H1 (cell line): ENCODE measurements around the gene VAMP2. TPM values are rescaled to one million over a fixed set of nuclear protein-coding genes. Genes with fewer than 3 reads are reported as not detected.

Source experiments
- CTCF ChIA-PET: fragments of 300-600 bp; sonication (Branson Sonifier 250); formaldehyde crosslinking; loops from one replicate; lab custom pipeline; 2021; ENCODE audit not compliant: partially characterized antibody; lab: Charles Lee
- POLR2A ChIA-PET: fragments of 300-600 bp; sonication (Branson Sonifier 250); formaldehyde crosslinking; loops from one replicate; lab custom pipeline; 2021; ENCODE audit warnings: inconsistent platforms; ENCODE audit not compliant: partially characterized antibody; lab: Charles Lee
- DNase-seq, 2 experiments: peaks; one replicate each; pipeline versions ENCODE4 v3.0.0 to v3.0.0-alpha.2; 2010 to 2022; ENCODE audit warnings: low spot score in 2 of 2, low read depth in 1 of 2, mixed read lengths in 1 of 2
- FAIRE-seq: peaks from 2 replicates; lab custom pipeline; 2011; peaks lifted over from hg19 to GRCh38; lab: Jason Lieb, UNC
- H2AFZ ChIP-seq: 2 replicates; pipeline ENCODE4 v1.8.1; 2012; ENCODE audit warnings: low read length, inconsistent platforms
- H2AK5ac ChIP-seq: 2 replicates; pipeline ENCODE4 v1.6.1; 2013; ENCODE audit warnings: low read depth, low read length
- H2BK120ac ChIP-seq: replicated peaks from 2 replicates; pipeline ENCODE3; 2013; ENCODE audit warnings: low read depth, low read length, inconsistent platforms
- H2BK12ac ChIP-seq: 2 replicates; pipeline ENCODE4 v1.6.1; 2013; ENCODE audit warnings: low read depth, low read length
- H2BK15ac ChIP-seq: 2 replicates; pipeline ENCODE4 v1.6.1; 2013; ENCODE audit warnings: low read length
- H2BK20ac ChIP-seq: 2 replicates; pipeline ENCODE4 v1.6.1; 2013; ENCODE audit warnings: low read length
- H2BK5ac ChIP-seq: 2 replicates; pipeline ENCODE4 v1.6.1; 2013; ENCODE audit warnings: low read depth, low read length
- H3K14ac ChIP-seq: 2 replicates; pipeline ENCODE4 v1.6.1; 2013; ENCODE audit warnings: inconsistent platforms; ENCODE audit not compliant: insufficient read length
- H3K18ac ChIP-seq: 2 replicates; pipeline ENCODE4 v1.6.1; 2013; ENCODE audit warnings: low read length; ENCODE audit errors: extremely low read depth
- H3K23ac ChIP-seq: 2 replicates; pipeline ENCODE4 v1.6.1; 2013; ENCODE audit warnings: inconsistent platforms; ENCODE audit not compliant: insufficient read length
- H3K23me2 ChIP-seq: 2 replicates; pipeline ENCODE4 v1.6.1; 2013; ENCODE audit warnings: low read depth, low read length
- H3K27ac ChIP-seq: 2 replicates; pipeline ENCODE4 v1.6.1; 2011; ENCODE audit warnings: low read depth, low read length, inconsistent platforms
- H3K27me3 ChIP-seq, 4 experiments: replicated peaks in 1 of 4; 1 replicate in 1 of 4; 2 replicates in 3 of 4; pipeline versions ENCODE4 v1.6.1 to v1.8.1; 2011 to 2013; ENCODE audit warnings: low read length in 3 of 4, mild to moderate bottlenecking in 3 of 4, inconsistent platforms in 2 of 4, mixed read lengths in 2 of 4, moderate library complexity in 1 of 4; ENCODE audit not compliant: control insufficient read depth in 3 of 4, insufficient read depth in 3 of 4; ENCODE audit errors: extremely low read depth in 1 of 4
- H3K36me3 ChIP-seq, 4 experiments: 2 replicates each; pipeline versions ENCODE4 v1.6.1 to v1.8.1; 2011 to 2013; ENCODE audit warnings: mild to moderate bottlenecking in 4 of 4, low read length in 3 of 4, moderate library complexity in 2 of 4, control low read depth in 1 of 4, inconsistent platforms in 1 of 4; ENCODE audit not compliant: insufficient read depth in 4 of 4, control insufficient read depth in 2 of 4
- H3K4ac ChIP-seq: replicated peaks from 2 replicates; pipeline ENCODE3; 2013; ENCODE audit warnings: low read length, low read depth, mixed read lengths, inconsistent platforms; ENCODE audit not compliant: insufficient read length
- H3K4me1 ChIP-seq, 4 experiments: replicated peaks in 1 of 4; 1 replicate in 1 of 4; 2 replicates in 3 of 4; pipeline versions ENCODE4 v1.6.1 to v1.8.1; 2011 to 2013; ENCODE audit warnings: low read length in 3 of 4, inconsistent platforms in 2 of 4, mixed read lengths in 1 of 4; ENCODE audit not compliant: insufficient read depth in 4 of 4, control insufficient read depth in 3 of 4
- H3K4me2 ChIP-seq, 2 experiments: 2 replicates each; pipeline versions ENCODE4 v1.6.1 to v1.8.1; 2011 to 2013; ENCODE audit warnings: low read depth in 2 of 2, low read length in 2 of 2, control low read depth in 1 of 2, inconsistent platforms in 1 of 2, mild to moderate bottlenecking in 1 of 2; ENCODE audit not compliant: insufficient read depth in 1 of 2
- H3K4me3 ChIP-seq, 4 experiments: fragments of 200-600, 300-600 bp in 1 of 4; sonication (generic), shearing (Covaris generic), sonication (Bioruptor Twin) in 1 of 4; 2 replicates each; pipeline versions ENCODE4 v1.5.1 to v1.8.1; 2011 to 2016; ENCODE audit warnings: low read length in 4 of 4, low read depth in 3 of 4, control low read depth in 2 of 4, inconsistent platforms in 2 of 4, mild to moderate bottlenecking in 2 of 4, mixed read lengths in 1 of 4, moderate library complexity in 1 of 4; ENCODE audit not compliant: insufficient read depth in 2 of 4; ENCODE audit errors: extremely low read depth in 1 of 4
- H3K56ac ChIP-seq: replicated peaks from 2 replicates; pipeline ENCODE3; 2013; ENCODE audit warnings: low read depth, mild to moderate bottlenecking, mixed read lengths, low read length, inconsistent platforms; ENCODE audit not compliant: insufficient read length
- H3K79me1 ChIP-seq: 2 replicates; pipeline ENCODE4 v1.6.1; 2013; ENCODE audit warnings: low read depth, low read length, control low read depth
- H3K79me2 ChIP-seq, 2 experiments: 2 replicates each; pipeline versions ENCODE4 v1.6.1 to v1.8.1; 2012 to 2013; ENCODE audit warnings: low read length in 2 of 2, mild to moderate bottlenecking in 2 of 2, inconsistent platforms in 1 of 2; ENCODE audit not compliant: insufficient read depth in 2 of 2, control insufficient read depth in 1 of 2
- H3K9ac ChIP-seq, 4 experiments: replicated peaks in 1 of 4; 1 replicate in 1 of 4; 2 replicates in 3 of 4; pipeline versions ENCODE4 v1.6.1 to v1.8.1; 2011 to 2013; ENCODE audit warnings: low read depth in 3 of 4, low read length in 3 of 4, control low read depth in 2 of 4, mild to moderate bottlenecking in 2 of 4, moderate library complexity in 2 of 4, inconsistent platforms in 1 of 4; ENCODE audit errors: extremely low read depth in 1 of 4
- H3K9me3 ChIP-seq, 2 experiments: 2 replicates each; pipeline versions ENCODE4 v1.6.1 to v1.8.1; 2012 to 2013; ENCODE audit warnings: mild to moderate bottlenecking in 2 of 2, moderate library complexity in 2 of 2, control low read depth in 1 of 2, inconsistent platforms in 1 of 2, low read depth in 1 of 2, low read length in 1 of 2, mixed read lengths in 1 of 2; ENCODE audit not compliant: insufficient read depth in 2 of 2
- H4K20me1 ChIP-seq, 2 experiments: replicated peaks in 1 of 2; 2 replicates each; pipeline versions ENCODE3 to v1.8.1; 2011 to 2013; ENCODE audit warnings: inconsistent platforms in 2 of 2, low read length in 2 of 2, mild to moderate bottlenecking in 1 of 2; ENCODE audit not compliant: insufficient read depth in 2 of 2, control insufficient read depth in 1 of 2
- H4K5ac ChIP-seq: 2 replicates; pipeline ENCODE4 v1.6.1; 2013; ENCODE audit warnings: low read length, low read depth, mixed read lengths, inconsistent platforms; ENCODE audit not compliant: insufficient read length
- H4K8ac ChIP-seq: 2 replicates; pipeline ENCODE4 v1.8.0; 2013; ENCODE audit warnings: mild to moderate bottlenecking, moderate library complexity, low read length, inconsistent platforms; ENCODE audit not compliant: insufficient read depth; ENCODE audit errors: extremely low read depth
- H4K91ac ChIP-seq: replicated peaks from 2 replicates; pipeline ENCODE3; 2013; ENCODE audit warnings: low read length, mixed read lengths, inconsistent platforms; ENCODE audit not compliant: insufficient read length
- BACH1 ChIP-seq: IDR thresholded peaks from 2 replicates; pipeline ENCODE4 v1.6.1; 2012; ENCODE audit warnings: low read length, improper control_type of control experiment
- BRCA1 ChIP-seq: IDR thresholded peaks from 2 replicates; pipeline ENCODE4 v1.6.1; 2012; ENCODE audit warnings: low read depth, low read length, improper control_type of control experiment
- CTCF ChIP-seq, 3 experiments: IDR thresholded peaks; 1 replicate in 2 of 3; 2 replicates in 1 of 3; pipeline versions ENCODE4 v1.5.1 to v1.6.1; 2011; ENCODE audit warnings: low read length in 3 of 3, mild to moderate bottlenecking in 3 of 3, inconsistent platforms in 2 of 3, low read depth in 1 of 3, moderate library complexity in 1 of 3; ENCODE audit not compliant: insufficient read depth in 1 of 3; ENCODE audit errors: control extremely low read depth in 1 of 3
- EP300 ChIP-seq, 2 experiments: IDR thresholded peaks; 1 replicate in 1 of 2; 2 replicates in 1 of 2; pipeline ENCODE4 v1.6.1; 2011 to 2012; ENCODE audit warnings: low read depth in 2 of 2, low read length in 2 of 2, mild to moderate bottlenecking in 2 of 2, borderline replicate concordance in 1 of 2, inconsistent platforms in 1 of 2, moderate library complexity in 1 of 2
- FOSL1 ChIP-seq: IDR thresholded peaks from 2 replicates; pipeline ENCODE4 v1.6.1; 2011; ENCODE audit warnings: mild to moderate bottlenecking, low read depth, low read length, moderate library complexity; ENCODE audit not compliant: insufficient read depth
- GABPA ChIP-seq: IDR thresholded peaks from 2 replicates; pipeline ENCODE4 v1.6.1; 2011; ENCODE audit warnings: mild to moderate bottlenecking, low read length, moderate library complexity, borderline replicate concordance; ENCODE audit not compliant: insufficient read depth
- SIN3A ChIP-seq, 2 experiments: IDR thresholded peaks in 1 of 2; conservative IDR thresholded peaks in 1 of 2; 2 replicates each; pipeline ENCODE4 v1.6.1; 2011 to 2012; ENCODE audit warnings: low read length in 2 of 2, improper control_type of control experiment in 1 of 2, low read depth in 1 of 2, mild to moderate bottlenecking in 1 of 2
- WGBS, 2 experiments: shearing (Covaris generic) in 1 of 2; methylation state at CpG; one replicate each; pipeline versions ENCODE4 v1.1.6 to v1.1.7; 2013 to 2015; ENCODE audit warnings: low lambda C conversion rate in 2 of 2, mixed read lengths in 2 of 2, inconsistent platforms in 1 of 2, low coverage in 1 of 2, missing lambda C conversion rate in 1 of 2; ENCODE audit not compliant: insufficient replicate concordance in 2 of 2, insufficient coverage in 1 of 2, insufficient read length in 1 of 2; ENCODE audit errors: extremely low coverage in 1 of 2, missing lambda C conversion rate in 1 of 2; 5-methylcytosine and 5-hydroxymethylcytosine counted together
- polyA plus RNA-seq, 7 experiments: library from polyadenylated mRNA; depleted of rRNA in 3 of 7; stranded (reverse) in 5 of 7; unstranded in 2 of 7; fragments of >200 nt in 5 of 7; fragments of 200-250 nt in 2 of 7; gene quantifications; 1 replicate in 5 of 7; 2 replicates in 1 of 7; 4 replicates in 1 of 7; pipeline versions ENCODE4 v1.2.1 to v1.2.3, GENCODE V29; 2011 to 2013; ENCODE audit warnings: missing spikeins in 2 of 7, mixed read lengths in 2 of 7
- total RNA-seq: library from RNA; stranded (reverse); fragmentation: NEBNext Ultra II Directional; extraction: Animal tissue kit (Norgen Biotek cat#: 25700); gene quantifications from 2 replicates; pipeline ENCODE4 v1.2.1, GENCODE V29; 2021
- TF ChIP-seq, protein P1 (sequence below): IDR thresholded peaks from 2 replicates; pipeline ENCODE4 v1.6.1; 2012; ENCODE audit warnings: inconsistent platforms

VAMP2 gene
- total and polyA plus RNA-seq, 2 of the 8 experiments (the other 6 are each of a cell fraction or from before 2014, with no cell fraction given): 19.3 to 20.5 TPM

GRCh38 chr17:8123695-8124349, 38.9 kb downstream of the VAMP2 start, which contains the start of gene HES7:
TSS of gene HES7 (minus strand) at chr17:8124106. CDS start at chr17:8124084, 22 bp downstream.
- H3K79me2 ChIP-seq: no peaks in the 10 kb centered on the region
- CTCF ChIA-PET: interaction anchor here (0.8 to 2.3 kb wide), 11 partner anchors 9 to 108 kb away, joined by 3 to 15 read pairs (median 4); no protein-coding TSS in a partner anchor
- no peak within 1 kb of the TSS for H2BK20ac ChIP-seq
- POLR2A ChIA-PET: interaction anchor here (0.7 to 7.6 kb wide), 7 partner anchors 9 to 103 kb away, joined by 3 to 49 read pairs (median 6); no protein-coding TSS in a partner anchor
- H3K23me2 ChIP-seq: peaks cover 41% of the 10 kb centered on the region
- H2AFZ ChIP-seq: no peak within 1 kb of the TSS; the same call in 1 of the 2 replicates
- H4K5ac ChIP-seq: no peak within 1 kb of the TSS
- H3K9ac ChIP-seq: peak within 1 kb of the TSS in 1 of 4 experiments; percentile 6; a peak in 1 of 7 replicates
- no peak within 1 kb of the TSS; the same call in 1 of the 2 replicates for H3K18ac ChIP-seq
- H4K91ac ChIP-seq: no peak within 1 kb of the TSS
- peaks cover 0 to 24% (median 13%) of the 10 kb centered on the region in 4 experiments; a peak in 6 of 7 replicates for H3K4me1 ChIP-seq
- peak within 1 kb of the TSS; percentile 54 to 89 (median 82) for H3K4me3 ChIP-seq
- H2AK5ac ChIP-seq: no peak within 1 kb of the TSS
- no peak within 1 kb of the TSS for H3K4ac ChIP-seq
- 1% methylated on average over 22 of the region's 29 CpGs; no CpG with 5 or more reads in 1 of the 2 experiments for WGBS, 2 experiments
- peak in 1 of 2 experiments; percentile 84 for DNase-seq
- no peaks in the 10 kb centered on the region for H3K79me1 ChIP-seq
- no peak within 1 kb of the TSS; the same call in 1 of the 2 replicates for H2BK12ac ChIP-seq
- H4K8ac ChIP-seq: peak within 1 kb of the TSS; percentile 73
- H3K27me3 ChIP-seq: peaks cover 30 to 54% (median 51%) of the 10 kb centered on the region in 4 experiments
- no peak for FAIRE-seq
- no peak within 1 kb of the TSS for H2BK120ac ChIP-seq
- peaks cover 3 to 5% of the 10 kb centered on the region in 2 experiments for H4K20me1 ChIP-seq
- H3K14ac ChIP-seq: no peak within 1 kb of the TSS
- H3K4me2 ChIP-seq: peak within 1 kb of the TSS; percentile 88 to 93
- H3K9me3 ChIP-seq: no peaks in the 10 kb centered on the region
- no peak within 1 kb of the TSS for H2BK5ac ChIP-seq
- no peak within 1 kb of the TSS for H3K56ac ChIP-seq
- no peaks in the 10 kb centered on the region for H3K36me3 ChIP-seq
- no peak within 1 kb of the TSS for H3K27ac ChIP-seq
- H3K23ac ChIP-seq: no peak within 1 kb of the TSS
- no peak within 1 kb of the TSS for H2BK15ac ChIP-seq
- TF ChIP-seq BACH1 (no peak), SIN3A (conservative IDR thresholded peaks at IDR 0.05 in 1 of 2, IDR thresholded peaks at IDR 0.05 in 1 of 2; ENCODE audit: low read depth in 1 of 2, low read length in 2 of 2) (peak in 1 of 2 experiments; percentile 70; a peak in 2 of 4 replicates), CTCF (IDR thresholded peaks at IDR 0.05; ENCODE audit: control extremely low read depth in 1 of 3, insufficient read depth in 1 of 3, low read depth in 1 of 3, low read length in 3 of 3) (no peak), GABPA (no peak), FOSL1 (peak; percentile 82; the same call in 1 of the 2 replicates), EP300 (IDR thresholded peaks at IDR 0.05; ENCODE audit: borderline replicate concordance in 1 of 2, low read depth in 2 of 2, low read length in 2 of 2) (no peak), BRCA1 (no peak)
- TF ChIP-seq, protein P1, sequence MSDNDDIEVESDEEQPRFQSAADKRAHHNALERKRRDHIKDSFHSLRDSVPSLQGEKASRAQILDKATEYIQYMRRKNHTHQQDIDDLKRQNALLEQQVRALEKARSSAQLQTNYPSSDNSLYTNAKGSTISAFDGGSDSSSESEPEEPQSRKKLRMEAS: peak; percentile 83
